CD4-positive, alpha-beta T cell treated with Interleukin-4 for 4 hours (primary cell): ENCODE measurements around the gene FXYD2.

Experiments
- DNase-seq: peaks from one replicate; pipeline ENCODE4 v3.0.0-alpha.2; 2020

FXYD2 gene

GRCh38 chr11:117834838-117835443, 10.4 kb upstream of the FXYD2 start:
- no peak for DNase-seq

GRCh38 chr11:117834068-117834810, 9.7 kb upstream of the FXYD2 start:
- no peak for DNase-seq

- DNase-seq = no peak
These were observed 8.9 kb upstream of the FXYD2 start for GRCh38 chr11:117833401-117833891.

GRCh38 chr11:117832511-117832910, 8.0 kb upstream of the FXYD2 start:
- no peak for DNase-seq

GRCh38 chr11:117831661-117832415, 7.3 kb upstream of the FXYD2 start:
- DNase-seq = no peak

- no peak for DNase-seq
These were observed 6.3 kb upstream of the FXYD2 start for GRCh38 chr11:117830674-117831351.

- DNase-seq = no peak
These were observed 5.5 kb upstream of the FXYD2 start for GRCh38 chr11:117830072-117830471.

- no peak for DNase-seq
These were observed 4.8 kb upstream of the FXYD2 start for GRCh38 chr11:117829369-117829725.

- peak; percentile 91 for DNase-seq
These were observed 4.2 kb upstream of the FXYD2 start for GRCh38 chr11:117828611-117829368.

- peak; percentile 33 for DNase-seq
These were observed 3.3 kb upstream of the FXYD2 start for GRCh38 chr11:117827521-117828511.

- DNase-seq = no peak
These were observed 2.3 kb upstream of the FXYD2 start for GRCh38 chr11:117826832-117827231.

- no peak for DNase-seq
These were observed 1.6 kb upstream of the FXYD2 start for GRCh38 chr11:117826190-117826570.

GRCh38 chr11:117825538-117826189, 1.1 kb upstream of the FXYD2 start:
- DNase-seq = no peak

- DNase-seq = no peak
These were observed 561 bp downstream of the FXYD2 start for GRCh38 chr11:117823946-117824420.

GRCh38 chr11:117823294-117823945, 1.1 kb downstream of the FXYD2 start:
- DNase-seq = peak; percentile 51

GRCh38 chr11:117822074-117823033, 2.2 kb downstream of the FXYD2 start:
- DNase-seq = peak; percentile 37

GRCh38 chr11:117821431-117821830, 3.1 kb downstream of the FXYD2 start:
- DNase-seq = no peak

GRCh38 chr11:117820516-117820915, 4.0 kb downstream of the FXYD2 start:
- no peak for DNase-seq

- DNase-seq = no peak
These were observed 4.5 kb downstream of the FXYD2 start for GRCh38 chr11:117820071-117820470.
